ENCODE measurements around the gene PLEKHH3.
"Not testable (repeated sequence)": the region's sequence is repeated elsewhere in the genome, so short reads cannot be mapped to it uniquely, and the experiment has no call there.

Gene PLEKHH3

DNA sequence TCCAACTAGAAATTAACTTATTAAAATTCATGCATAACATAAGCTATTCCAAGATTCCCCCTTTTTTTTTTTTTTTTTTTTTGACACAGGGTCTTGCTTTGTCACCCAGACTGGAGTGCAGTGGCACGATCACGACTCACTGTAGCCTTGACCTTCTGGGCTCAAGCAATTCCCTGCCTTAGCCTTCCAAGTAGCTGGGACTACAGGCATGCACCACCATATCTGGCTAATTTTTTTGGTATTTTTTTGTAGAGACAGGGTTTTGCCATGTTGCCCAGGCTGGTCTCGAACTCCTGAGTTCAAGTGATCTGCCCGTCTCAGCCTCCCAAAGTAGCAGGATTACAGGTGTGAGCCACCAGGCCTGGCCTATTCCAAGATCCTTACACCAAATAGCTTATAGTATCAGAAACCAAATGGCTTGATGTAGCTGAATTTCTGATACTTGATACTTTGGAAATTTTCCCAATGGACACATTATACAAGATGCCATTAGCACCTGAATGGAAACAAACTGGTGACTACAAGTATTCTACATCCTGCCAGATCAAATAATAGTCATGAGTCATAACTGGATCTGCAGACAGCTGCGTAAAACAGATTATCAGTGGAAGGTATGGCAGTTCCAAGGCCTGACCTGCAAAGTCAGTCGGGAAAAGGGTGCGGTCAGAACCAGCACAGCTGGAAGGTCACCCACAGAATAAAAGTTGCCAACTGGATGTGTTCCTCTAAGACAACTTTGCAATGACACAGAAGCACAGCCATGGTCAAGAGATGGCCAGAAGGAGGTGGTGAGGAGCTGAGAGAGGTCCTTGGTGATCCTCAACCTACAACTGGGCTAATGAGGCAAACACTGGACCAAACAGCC is 52.8 kb downstream of the PLEKHH3 start:
- TF ChIP-seq JUND (IDR thresholded peaks at IDR 0.05; ENCODE audit: low read depth), result no peak
- in situ Hi-C loops (cut with HindIII; ENCODE audit: low pct_unique_long_range_greater_than_20kb, low sequenced_read_pairs), result no loop called here
- DNase-seq (ENCODE audit: low read depth in 1 of 2, low spot score in 1 of 2), result no peak

GRCh38 chr17:42623271-42623670 is 53.5 kb downstream of the PLEKHH3 start:
- DNase-seq (ENCODE audit: low read depth in 1 of 2, low spot score in 1 of 2), result no peak
- no peak for TF ChIP-seq JUND (IDR thresholded peaks at IDR 0.05; ENCODE audit: low read depth)
- in situ Hi-C loops (cut with HindIII; ENCODE audit: low pct_unique_long_range_greater_than_20kb, low sequenced_read_pairs), result no loop called here

GRCh38 chr17:42621987-42622386 is 54.8 kb downstream of the PLEKHH3 start:
- DNase-seq (ENCODE audit: low read depth in 1 of 2, low spot score in 1 of 2); in situ Hi-C loops (cut with HindIII; ENCODE audit: low pct_unique_long_range_greater_than_20kb, low sequenced_read_pairs): not testable (repeated sequence)

GRCh38 chr17:42618442-42619150 is 58.2 kb downstream of the PLEKHH3 start:
- peak; percentile 87 to 94 for DNase-seq (ENCODE audit: low read depth in 1 of 2, low spot score in 1 of 2)
- in situ Hi-C loops (cut with HindIII; ENCODE audit: low pct_unique_long_range_greater_than_20kb, low sequenced_read_pairs), result no loop called here
- no peak for TF ChIP-seq JUND (IDR thresholded peaks at IDR 0.05; ENCODE audit: low read depth)

GRCh38 chr17:42617956-42618431 is 58.8 kb downstream of the PLEKHH3 start:
- in situ Hi-C loops (cut with HindIII; ENCODE audit: low pct_unique_long_range_greater_than_20kb, low sequenced_read_pairs), result no loop called here
- peak in 1 of 2 experiments; percentile 35 for DNase-seq (ENCODE audit: low read depth in 1 of 2, low spot score in 1 of 2)
- TF ChIP-seq JUND (IDR thresholded peaks at IDR 0.05; ENCODE audit: low read depth), result no peak

All from T47D (cell line).